ENCODE measurements around the gene CTRB2. TPM values are rescaled to one million over a fixed set of nuclear protein-coding genes. Genes with fewer than 3 reads are reported as not detected.
"Not testable (repeated sequence)": the region's sequence is repeated elsewhere in the genome, so short reads cannot be mapped to it uniquely, and the experiment has no call there.

The CTRB2 gene
- polyA plus RNA-seq, 3 donors: not detected

DNA sequence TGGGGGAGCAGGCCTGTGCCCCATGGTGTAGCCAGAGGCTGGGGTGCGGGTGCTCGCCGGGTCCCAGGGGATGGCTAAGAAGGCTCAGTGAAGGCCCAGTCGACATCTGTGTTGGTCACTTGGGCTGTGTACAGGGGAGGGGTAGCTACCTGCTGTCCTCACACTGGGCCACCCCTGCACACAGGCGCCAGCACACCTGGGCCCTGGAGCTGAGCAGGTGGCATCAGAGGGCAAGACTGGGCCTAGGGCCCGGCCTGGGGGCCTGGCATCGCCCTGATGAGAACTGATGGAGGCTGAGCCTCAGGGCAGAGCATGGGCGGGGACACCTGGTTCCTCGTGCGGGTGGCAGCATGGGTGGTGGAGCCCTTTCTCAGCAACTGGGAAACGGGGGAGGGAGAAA lies 870 bp upstream of the CTRB2 start:
- intact Hi-C loops (cut with micrococcal nuclease): loop anchor here in 1 of 2 donors (2.0 kb wide), 1 partner anchor 17 kb away; no protein-coding TSS in a partner anchor
- no peak overlapping the region for H3K4me3 ChIP-seq (replicated peaks in 1 of 3; ENCODE audit: low read depth in 2 of 3, low read length in 3 of 3)
- no peaks in the 10 kb centered on the region for H3K36me3 Mint-ChIP-seq
- H3K27ac Mint-ChIP-seq: no peak overlapping the region
- no peaks in the 10 kb centered on the region for H4K20me1 ChIP-seq (ENCODE audit: insufficient read depth, low read length)
- peaks cover 35 to 63% (median 39%) of the 10 kb centered on the region in 3 donors for H3K27me3 Mint-ChIP-seq (ENCODE audit: low read depth in 3 of 3)
- H3K9ac ChIP-seq (ENCODE audit: insufficient read depth, low read length, poor library complexity, severe bottlenecking): no peak overlapping the region
- H2AFZ ChIP-seq (ENCODE audit: insufficient read depth, low read depth, low read length, poor library complexity, severe bottlenecking): no peak overlapping the region
- peaks cover 0 to 3% (median 0%) of the 10 kb centered on the region in 7 donors for H3K9me3 Mint-ChIP-seq
- TF ChIP-seq, protein P1, sequence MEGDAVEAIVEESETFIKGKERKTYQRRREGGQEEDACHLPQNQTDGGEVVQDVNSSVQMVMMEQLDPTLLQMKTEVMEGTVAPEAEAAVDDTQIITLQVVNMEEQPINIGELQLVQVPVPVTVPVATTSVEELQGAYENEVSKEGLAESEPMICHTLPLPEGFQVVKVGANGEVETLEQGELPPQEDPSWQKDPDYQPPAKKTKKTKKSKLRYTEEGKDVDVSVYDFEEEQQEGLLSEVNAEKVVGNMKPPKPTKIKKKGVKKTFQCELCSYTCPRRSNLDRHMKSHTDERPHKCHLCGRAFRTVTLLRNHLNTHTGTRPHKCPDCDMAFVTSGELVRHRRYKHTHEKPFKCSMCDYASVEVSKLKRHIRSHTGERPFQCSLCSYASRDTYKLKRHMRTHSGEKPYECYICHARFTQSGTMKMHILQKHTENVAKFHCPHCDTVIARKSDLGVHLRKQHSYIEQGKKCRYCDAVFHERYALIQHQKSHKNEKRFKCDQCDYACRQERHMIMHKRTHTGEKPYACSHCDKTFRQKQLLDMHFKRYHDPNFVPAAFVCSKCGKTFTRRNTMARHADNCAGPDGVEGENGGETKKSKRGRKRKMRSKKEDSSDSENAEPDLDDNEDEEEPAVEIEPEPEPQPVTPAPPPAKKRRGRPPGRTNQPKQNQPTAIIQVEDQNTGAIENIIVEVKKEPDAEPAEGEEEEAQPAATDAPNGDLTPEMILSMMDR (IDR thresholded peaks at IDR 0.05): no peak
- no peak overlapping the region for H3K27ac ChIP-seq (ENCODE audit: low read depth in 1 of 2, low read length in 2 of 2)
- H3K4me1 ChIP-seq (ENCODE audit: control insufficient read depth in 1 of 2, insufficient read depth in 2 of 2, low read length in 2 of 2): no peaks in the 10 kb centered on the region
- H3K36me3 ChIP-seq (replicated peaks in 1 of 2; ENCODE audit: control insufficient read depth in 1 of 2, insufficient read depth in 2 of 2, low read length in 2 of 2): no peaks in the 10 kb centered on the region
- DNase-seq: no peak
- no peak overlapping the region for H3K4me2 ChIP-seq (replicated peaks; ENCODE audit: extremely low read depth, low read length, poor library complexity, severe bottlenecking)
- 80% methylated on average over 10 of the region's 11 CpGs for WGBS (ENCODE audit: insufficient coverage)
- H3K79me2 ChIP-seq (ENCODE audit: insufficient read depth, low read length): no peaks in the 10 kb centered on the region
- no peak overlapping the region for H3K4me3 Mint-ChIP-seq
- peaks cover 0 to 9% of the 10 kb centered on the region in 2 donors for H3K27me3 ChIP-seq (ENCODE audit: control insufficient read depth in 2 of 2, insufficient read depth in 2 of 2, low read length in 2 of 2)
- no peaks in the 10 kb centered on the region for H3K9me3 ChIP-seq (replicated peaks in 1 of 2; ENCODE audit: control insufficient read depth in 1 of 2, insufficient read depth in 1 of 2, low read length in 2 of 2)
- no peaks in the 10 kb centered on the region for H3K4me1 Mint-ChIP-seq

DNA sequence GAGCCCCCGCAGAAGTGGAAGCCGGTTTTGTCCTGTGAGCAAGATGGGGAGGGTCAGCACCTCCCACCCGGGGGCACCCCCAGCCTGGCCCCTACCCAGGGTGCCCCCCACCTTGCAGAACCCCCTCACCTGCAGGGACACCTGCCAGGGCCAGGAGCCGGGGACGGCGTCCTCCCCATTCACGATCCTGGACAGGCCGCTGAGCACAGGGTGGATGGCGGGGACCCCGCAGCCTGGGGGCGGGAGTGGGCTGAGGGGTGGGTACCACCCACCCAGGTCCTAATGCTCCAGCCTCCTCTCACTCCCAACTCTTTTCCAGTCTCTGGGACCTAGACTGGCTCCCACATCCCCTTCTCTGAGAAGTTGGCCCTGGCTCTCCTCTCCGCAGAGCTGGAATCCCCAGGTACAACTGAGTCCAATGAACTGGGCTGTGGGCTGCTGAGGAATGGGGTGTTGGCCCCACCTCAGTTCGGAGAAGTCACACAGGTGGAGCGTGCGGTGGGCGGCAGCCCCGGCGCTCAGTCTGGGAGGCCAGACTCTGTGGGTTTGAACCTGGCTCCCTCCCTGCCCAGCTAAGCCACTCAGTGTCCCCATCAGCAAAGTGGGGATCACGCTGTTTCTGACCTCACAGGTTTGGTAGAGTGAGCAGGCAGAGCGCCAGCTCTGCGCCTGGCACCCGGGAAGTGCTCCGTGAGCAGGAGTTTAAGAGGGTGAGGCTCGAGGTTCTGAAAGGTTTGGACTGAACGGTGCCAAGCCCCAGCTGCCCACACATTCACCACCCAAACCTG lies 806 bp downstream of the CTRB2 start:
- H3K27me3 Mint-ChIP-seq (ENCODE audit: low read depth in 3 of 3): peaks cover 43 to 69% (median 46%) of the 10 kb centered on the region in 3 donors
- H3K27me3 ChIP-seq (ENCODE audit: control insufficient read depth in 2 of 2, insufficient read depth in 2 of 2, low read length in 2 of 2): peaks cover 0 to 22% of the 10 kb centered on the region in 2 donors
- 89% methylated on average over 7 of the region's 25 CpGs for WGBS (ENCODE audit: insufficient coverage)
- H3K79me2 ChIP-seq (ENCODE audit: insufficient read depth, low read length); H4K20me1 ChIP-seq (ENCODE audit: insufficient read depth, low read length); H3K4me2 ChIP-seq (replicated peaks; ENCODE audit: extremely low read depth, low read length, poor library complexity, severe bottlenecking); H3K27ac ChIP-seq (ENCODE audit: low read depth in 1 of 2, low read length in 2 of 2); H3K4me3 Mint-ChIP-seq; H3K4me1 Mint-ChIP-seq; H3K9me3 Mint-ChIP-seq; H3K9me3 ChIP-seq (replicated peaks in 1 of 2; ENCODE audit: control insufficient read depth in 1 of 2, insufficient read depth in 1 of 2, low read length in 2 of 2); DNase-seq; H2AFZ ChIP-seq (ENCODE audit: insufficient read depth, low read depth, low read length, poor library complexity, severe bottlenecking); H3K27ac Mint-ChIP-seq; H3K9ac ChIP-seq (ENCODE audit: insufficient read depth, low read length, poor library complexity, severe bottlenecking); H3K36me3 ChIP-seq (replicated peaks in 1 of 2; ENCODE audit: control insufficient read depth in 1 of 2, insufficient read depth in 2 of 2, low read length in 2 of 2); H3K4me1 ChIP-seq (ENCODE audit: control insufficient read depth in 1 of 2, insufficient read depth in 2 of 2, low read length in 2 of 2); H3K4me3 ChIP-seq (replicated peaks in 1 of 3; ENCODE audit: low read depth in 2 of 3, low read length in 3 of 3); H3K36me3 Mint-ChIP-seq: not testable (repeated sequence)
- intact Hi-C loops (cut with micrococcal nuclease): loop anchor here in 1 of 2 donors (2.0 kb wide), 1 partner anchor 19 kb away; no protein-coding TSS in a partner anchor

DNA sequence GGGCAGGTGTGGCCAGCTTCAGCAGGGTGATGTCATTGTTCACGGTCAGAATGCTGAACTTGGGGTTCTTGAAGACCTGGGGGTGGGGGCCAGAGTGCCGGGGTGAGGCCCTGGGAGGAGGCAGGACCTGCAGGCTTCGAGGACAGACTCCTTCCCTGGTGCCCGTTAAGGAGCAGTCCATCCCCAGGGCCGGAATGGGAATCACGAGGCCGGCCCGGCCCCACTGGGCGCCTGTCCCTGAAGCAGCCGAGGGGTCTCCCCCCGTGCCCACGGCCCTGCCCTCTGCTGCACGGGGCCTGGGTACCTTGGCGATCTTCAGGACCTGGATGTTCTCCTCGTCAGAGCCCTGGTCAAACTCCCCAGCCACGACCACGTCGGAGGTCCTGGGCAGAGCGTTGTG lies 1.5 kb downstream of the CTRB2 start:
- peaks cover 0 to 25% of the 10 kb centered on the region in 2 donors for H3K27me3 ChIP-seq (ENCODE audit: control insufficient read depth in 2 of 2, insufficient read depth in 2 of 2, low read length in 2 of 2)
- H3K4me3 ChIP-seq (replicated peaks in 1 of 3; ENCODE audit: low read depth in 2 of 3, low read length in 3 of 3); H3K9me3 ChIP-seq (replicated peaks in 1 of 2; ENCODE audit: control insufficient read depth in 1 of 2, insufficient read depth in 1 of 2, low read length in 2 of 2); H3K79me2 ChIP-seq (ENCODE audit: insufficient read depth, low read length); H3K9me3 Mint-ChIP-seq; H3K4me1 Mint-ChIP-seq; H3K4me2 ChIP-seq (replicated peaks; ENCODE audit: extremely low read depth, low read length, poor library complexity, severe bottlenecking); H3K36me3 ChIP-seq (replicated peaks in 1 of 2; ENCODE audit: control insufficient read depth in 1 of 2, insufficient read depth in 2 of 2, low read length in 2 of 2); H3K27ac Mint-ChIP-seq; H3K27ac ChIP-seq (ENCODE audit: low read depth in 1 of 2, low read length in 2 of 2); intact Hi-C loops (cut with micrococcal nuclease); H3K4me3 Mint-ChIP-seq; DNase-seq; H3K4me1 ChIP-seq (ENCODE audit: control insufficient read depth in 1 of 2, insufficient read depth in 2 of 2, low read length in 2 of 2); H4K20me1 ChIP-seq (ENCODE audit: insufficient read depth, low read length); H3K9ac ChIP-seq (ENCODE audit: insufficient read depth, low read length, poor library complexity, severe bottlenecking); H3K36me3 Mint-ChIP-seq; H2AFZ ChIP-seq (ENCODE audit: insufficient read depth, low read depth, low read length, poor library complexity, severe bottlenecking): not testable (repeated sequence)
- peaks cover 46 to 71% (median 50%) of the 10 kb centered on the region in 3 donors for H3K27me3 Mint-ChIP-seq (ENCODE audit: low read depth in 3 of 3)
- no CpG with 5 or more reads among the region's 19 CpGs for WGBS (ENCODE audit: insufficient coverage)

DNA sequence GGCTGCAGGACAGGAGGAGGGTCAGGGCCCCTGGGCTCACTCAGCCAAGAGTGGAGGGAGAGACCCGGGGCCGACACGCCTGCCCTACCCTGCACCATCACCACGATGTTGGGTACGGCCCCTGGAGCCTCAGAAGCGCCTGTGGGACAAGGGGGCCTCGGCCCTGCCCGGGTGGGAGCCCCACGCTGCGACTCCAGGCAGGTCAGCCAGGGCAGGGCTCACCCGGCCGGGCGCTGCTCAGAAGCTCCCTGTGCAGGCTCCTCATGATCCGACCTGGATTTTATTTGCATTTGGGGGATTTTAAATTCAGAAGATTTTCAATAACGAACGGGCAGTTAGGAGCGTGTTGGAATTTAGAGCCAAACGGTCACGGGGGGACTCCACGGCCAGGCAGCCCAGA lies 2.1 kb downstream of the CTRB2 start:
- H2AFZ ChIP-seq (ENCODE audit: insufficient read depth, low read depth, low read length, poor library complexity, severe bottlenecking); H3K4me1 ChIP-seq (ENCODE audit: control insufficient read depth in 1 of 2, insufficient read depth in 2 of 2, low read length in 2 of 2); intact Hi-C loops (cut with micrococcal nuclease); H3K9me3 ChIP-seq (replicated peaks in 1 of 2; ENCODE audit: control insufficient read depth in 1 of 2, insufficient read depth in 1 of 2, low read length in 2 of 2); H3K36me3 Mint-ChIP-seq; H3K4me2 ChIP-seq (replicated peaks; ENCODE audit: extremely low read depth, low read length, poor library complexity, severe bottlenecking); H3K4me3 ChIP-seq (replicated peaks in 1 of 3; ENCODE audit: low read depth in 2 of 3, low read length in 3 of 3); H3K36me3 ChIP-seq (replicated peaks in 1 of 2; ENCODE audit: control insufficient read depth in 1 of 2, insufficient read depth in 2 of 2, low read length in 2 of 2); H3K27ac ChIP-seq (ENCODE audit: low read depth in 1 of 2, low read length in 2 of 2); H3K79me2 ChIP-seq (ENCODE audit: insufficient read depth, low read length); H3K4me3 Mint-ChIP-seq; H4K20me1 ChIP-seq (ENCODE audit: insufficient read depth, low read length); DNase-seq; H3K27ac Mint-ChIP-seq; H3K4me1 Mint-ChIP-seq; H3K9me3 Mint-ChIP-seq; H3K9ac ChIP-seq (ENCODE audit: insufficient read depth, low read length, poor library complexity, severe bottlenecking): not testable (repeated sequence)
- WGBS (ENCODE audit: insufficient coverage): no CpG with 5 or more reads among the region's 20 CpGs
- peaks cover 0 to 30% of the 10 kb centered on the region in 2 donors for H3K27me3 ChIP-seq (ENCODE audit: control insufficient read depth in 2 of 2, insufficient read depth in 2 of 2, low read length in 2 of 2)
- H3K27me3 Mint-ChIP-seq (ENCODE audit: low read depth in 3 of 3): peaks cover 49 to 72% (median 53%) of the 10 kb centered on the region in 3 donors

Data from CD14-positive monocyte (primary cell).